ENCODE data around the gene REX1BD.

- TF ChIP-seq, protein P1, sequence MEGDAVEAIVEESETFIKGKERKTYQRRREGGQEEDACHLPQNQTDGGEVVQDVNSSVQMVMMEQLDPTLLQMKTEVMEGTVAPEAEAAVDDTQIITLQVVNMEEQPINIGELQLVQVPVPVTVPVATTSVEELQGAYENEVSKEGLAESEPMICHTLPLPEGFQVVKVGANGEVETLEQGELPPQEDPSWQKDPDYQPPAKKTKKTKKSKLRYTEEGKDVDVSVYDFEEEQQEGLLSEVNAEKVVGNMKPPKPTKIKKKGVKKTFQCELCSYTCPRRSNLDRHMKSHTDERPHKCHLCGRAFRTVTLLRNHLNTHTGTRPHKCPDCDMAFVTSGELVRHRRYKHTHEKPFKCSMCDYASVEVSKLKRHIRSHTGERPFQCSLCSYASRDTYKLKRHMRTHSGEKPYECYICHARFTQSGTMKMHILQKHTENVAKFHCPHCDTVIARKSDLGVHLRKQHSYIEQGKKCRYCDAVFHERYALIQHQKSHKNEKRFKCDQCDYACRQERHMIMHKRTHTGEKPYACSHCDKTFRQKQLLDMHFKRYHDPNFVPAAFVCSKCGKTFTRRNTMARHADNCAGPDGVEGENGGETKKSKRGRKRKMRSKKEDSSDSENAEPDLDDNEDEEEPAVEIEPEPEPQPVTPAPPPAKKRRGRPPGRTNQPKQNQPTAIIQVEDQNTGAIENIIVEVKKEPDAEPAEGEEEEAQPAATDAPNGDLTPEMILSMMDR (IDR thresholded peaks at IDR 0.05; ENCODE audit: insufficient read depth, low read length, poor library complexity, severe bottlenecking), result no peak
- no peak for TF ChIP-seq EZH2phosphoT487 (conservative IDR thresholded peaks at IDR 0.05; ENCODE audit: low read length)
These were observed 18.9 kb downstream of the REX1BD start for GRCh38 chr19:18607226-18608101.
